Neural cell (in vitro differentiated cells): Measurements from ENCODE around the gene TMEM81.

ENCODE experiments used
- EP300 ChIP-seq: fragments of 450-650 bp; conservative IDR thresholded peaks from 2 replicates; pipeline ENCODE4 v1.6.1; 2014; ENCODE audit warnings: antibody characterized with exemption, mild to moderate bottlenecking, moderate library complexity; ENCODE audit not compliant: poor library complexity, severe bottlenecking
- POLR2AphosphoS5 ChIP-seq: IDR thresholded peaks from 2 replicates; pipeline ENCODE4 v1.6.1; 2012
- RAD21 ChIP-seq: fragments of 450-650 bp; conservative IDR thresholded peaks from 2 replicates; pipeline ENCODE4 v1.6.1; 2014; ENCODE audit warnings: antibody characterized with exemption, mild to moderate bottlenecking, moderate library complexity
- TF ChIP-seq, protein P1 (sequence below): fragments of 450-650 bp; IDR thresholded peaks from 2 replicates; pipeline ENCODE4 v1.5.1; 2014; ENCODE audit warnings: antibody characterized with exemption, mild to moderate bottlenecking, moderate library complexity; ENCODE audit not compliant: poor library complexity, severe bottlenecking

DNA sequence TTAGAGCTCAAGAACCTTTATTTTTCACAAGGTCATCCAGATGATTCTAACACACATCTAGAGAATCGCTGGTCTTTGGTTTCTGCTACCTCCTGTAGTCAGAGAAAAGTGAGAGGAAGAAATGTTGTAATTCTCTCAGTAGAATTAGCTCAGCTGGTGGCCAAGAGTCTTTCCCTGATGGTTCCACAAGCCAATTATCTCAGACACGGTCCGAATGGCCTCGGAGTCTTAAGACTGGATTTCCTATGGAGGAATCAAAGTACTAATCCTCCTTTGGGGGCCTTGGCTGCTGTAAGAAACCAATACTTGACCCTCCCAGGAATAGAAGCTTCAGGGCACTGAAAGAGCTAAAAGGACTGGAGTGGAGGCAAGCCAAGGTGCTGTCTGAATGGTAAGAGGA lies 1.8 kb downstream of the TMEM81 start:
- no peak for TF ChIP-seq RAD21
- no peak for TF ChIP-seq POLR2AphosphoS5
- no peak for TF ChIP-seq EP300
- TF ChIP-seq, protein P1, sequence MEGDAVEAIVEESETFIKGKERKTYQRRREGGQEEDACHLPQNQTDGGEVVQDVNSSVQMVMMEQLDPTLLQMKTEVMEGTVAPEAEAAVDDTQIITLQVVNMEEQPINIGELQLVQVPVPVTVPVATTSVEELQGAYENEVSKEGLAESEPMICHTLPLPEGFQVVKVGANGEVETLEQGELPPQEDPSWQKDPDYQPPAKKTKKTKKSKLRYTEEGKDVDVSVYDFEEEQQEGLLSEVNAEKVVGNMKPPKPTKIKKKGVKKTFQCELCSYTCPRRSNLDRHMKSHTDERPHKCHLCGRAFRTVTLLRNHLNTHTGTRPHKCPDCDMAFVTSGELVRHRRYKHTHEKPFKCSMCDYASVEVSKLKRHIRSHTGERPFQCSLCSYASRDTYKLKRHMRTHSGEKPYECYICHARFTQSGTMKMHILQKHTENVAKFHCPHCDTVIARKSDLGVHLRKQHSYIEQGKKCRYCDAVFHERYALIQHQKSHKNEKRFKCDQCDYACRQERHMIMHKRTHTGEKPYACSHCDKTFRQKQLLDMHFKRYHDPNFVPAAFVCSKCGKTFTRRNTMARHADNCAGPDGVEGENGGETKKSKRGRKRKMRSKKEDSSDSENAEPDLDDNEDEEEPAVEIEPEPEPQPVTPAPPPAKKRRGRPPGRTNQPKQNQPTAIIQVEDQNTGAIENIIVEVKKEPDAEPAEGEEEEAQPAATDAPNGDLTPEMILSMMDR: no peak
